H9 (cell line): Measurements from ENCODE around the gene PTPN22. TPM values are rescaled to one million over a fixed set of nuclear protein-coding genes. Genes with fewer than 3 reads are reported as not detected.

Experiments used
- DNase-seq: peaks from one replicate; pipeline ENCODE4 v3.0.0-alpha.2; 2017
- H2AFZ ChIP-seq: one replicate; pipeline ENCODE4 v1.6.1; 2013; ENCODE audit warnings: mild to moderate bottlenecking, low read length, control low read depth, moderate library complexity
- H2AK5ac ChIP-seq: 2 replicates; pipeline ENCODE4 v1.6.1; 2013; ENCODE audit warnings: low read length, control low read depth, mixed read lengths; ENCODE audit not compliant: insufficient read length
- H2BK120ac ChIP-seq: one replicate; pipeline ENCODE4 v1.6.1; 2013; ENCODE audit warnings: low read depth, mild to moderate bottlenecking, low read length, control low read depth, inconsistent platforms; ENCODE audit not compliant: poor library complexity, severe bottlenecking
- H2BK12ac ChIP-seq: 2 replicates; pipeline ENCODE4 v1.6.1; 2013; ENCODE audit warnings: low read length, control low read depth, mixed read lengths, low read depth; ENCODE audit not compliant: insufficient read length
- H2BK15ac ChIP-seq: 2 replicates; pipeline ENCODE4 v1.6.1; 2013; ENCODE audit warnings: low read depth, low read length, control low read depth
- H2BK20ac ChIP-seq: one replicate; pipeline ENCODE4 v1.6.1; 2013; ENCODE audit warnings: low read depth, mild to moderate bottlenecking, low read length, control low read depth, inconsistent platforms; ENCODE audit not compliant: poor library complexity, severe bottlenecking
- H2BK5ac ChIP-seq: 2 replicates; pipeline ENCODE4 v1.6.1; 2013; ENCODE audit warnings: low read length, control low read depth, mixed read lengths; ENCODE audit not compliant: insufficient read length
- H3K14ac ChIP-seq: 2 replicates; pipeline ENCODE4 v1.6.1; 2013; ENCODE audit warnings: low read length, control low read depth; ENCODE audit not compliant: insufficient read depth
- H3K18ac ChIP-seq: 2 replicates; pipeline ENCODE4 v1.6.1; 2013; ENCODE audit warnings: low read depth, mild to moderate bottlenecking, mixed read lengths, low read length, control low read depth; ENCODE audit not compliant: insufficient read length
- H3K23ac ChIP-seq: 2 replicates; pipeline ENCODE4 v1.6.1; 2013; ENCODE audit warnings: low read length, control low read depth, mixed read lengths, low read depth; ENCODE audit not compliant: insufficient read length
- H3K23me2 ChIP-seq: 2 replicates; pipeline ENCODE4 v1.6.1; 2013; ENCODE audit warnings: low read depth, mild to moderate bottlenecking, mixed read lengths, low read length, control low read depth; ENCODE audit not compliant: insufficient read length, poor library complexity, severe bottlenecking
- H3K27ac ChIP-seq: 2 replicates; pipeline ENCODE4 v1.5.1; 2013; ENCODE audit warnings: low read length, control low read depth, mixed read lengths, low read depth; ENCODE audit not compliant: insufficient read length
- H3K27me3 ChIP-seq: 2 replicates; pipeline ENCODE4 v1.6.1; 2013; ENCODE audit warnings: low read length, control low read depth, inconsistent platforms; ENCODE audit not compliant: insufficient read depth
- H3K4ac ChIP-seq: 2 replicates; pipeline ENCODE4 v1.6.1; 2013; ENCODE audit warnings: low read depth, mild to moderate bottlenecking, control low read depth, inconsistent platforms, low read length, moderate library complexity
- H3K4me1 ChIP-seq: 2 replicates; pipeline ENCODE4 v1.6.1; 2013; ENCODE audit warnings: low read length, control low read depth, inconsistent platforms; ENCODE audit not compliant: insufficient read depth
- H3K4me2 ChIP-seq: 2 replicates; pipeline ENCODE4 v1.6.1; 2013; ENCODE audit warnings: low read length, control low read depth, mixed read lengths; ENCODE audit not compliant: insufficient read length, insufficient read depth
- H3K56ac ChIP-seq: 2 replicates; pipeline ENCODE4 v1.6.1; 2013; ENCODE audit warnings: low read depth, mild to moderate bottlenecking, mixed read lengths, low read length, control low read depth; ENCODE audit not compliant: insufficient read length
- H3K79me1 ChIP-seq: 2 replicates; pipeline ENCODE4 v1.6.1; 2013; ENCODE audit warnings: low read depth, mild to moderate bottlenecking, moderate library complexity, low read length, control low read depth, inconsistent platforms; ENCODE audit not compliant: insufficient read depth, poor library complexity, severe bottlenecking
- H3K79me2 ChIP-seq: 2 replicates; pipeline ENCODE4 v1.6.1; 2013; ENCODE audit warnings: low read length, control low read depth, inconsistent platforms; ENCODE audit not compliant: insufficient read depth
- H3K9ac ChIP-seq: 2 replicates; pipeline ENCODE4 v1.6.1; 2013; ENCODE audit warnings: low read length, control low read depth, mixed read lengths; ENCODE audit not compliant: insufficient read length; ENCODE audit errors: extremely low read depth
- H3K9me3 ChIP-seq: one replicate; pipeline ENCODE4 v1.6.1; 2013; ENCODE audit warnings: low read depth, low read length, inconsistent platforms; ENCODE audit not compliant: control insufficient read depth
- H3T11ph ChIP-seq: one replicate; pipeline ENCODE4 v1.6.1; 2013; ENCODE audit warnings: mild to moderate bottlenecking, low read length, control low read depth, inconsistent platforms
- H4K20me1 ChIP-seq: one replicate; pipeline ENCODE4 v1.6.1; 2013; ENCODE audit not compliant: control insufficient read depth, insufficient read length, insufficient read depth
- H4K5ac ChIP-seq: 2 replicates; pipeline ENCODE4 v1.6.1; 2013; ENCODE audit warnings: low read depth, mild to moderate bottlenecking, mixed read lengths, low read length, control low read depth; ENCODE audit not compliant: insufficient read length
- H4K8ac ChIP-seq: replicated peaks from 2 replicates; pipeline ENCODE4 v1.6.1; 2013; ENCODE audit warnings: low read length, control low read depth, mixed read lengths, low read depth; ENCODE audit not compliant: insufficient read length
- H4K91ac ChIP-seq: 2 replicates; pipeline ENCODE4 v1.6.1; 2013; ENCODE audit warnings: low read depth, mild to moderate bottlenecking, moderate library complexity, mixed read lengths, low read length, control low read depth; ENCODE audit not compliant: insufficient read length
- H3K27ac Mint-ChIP-seq, 3 experiments: 2 replicates in 2 of 3; 3 replicates in 1 of 3; pipeline ENCODE4 v1.8.0; 2020 to 2021; ENCODE audit warnings: mixed read lengths in 3 of 3, mild to moderate bottlenecking in 1 of 3, moderate library complexity in 1 of 3
- H3K27me3 Mint-ChIP-seq: 2 replicates; pipeline ENCODE4 v1.8.0; 2021; ENCODE audit warnings: low read depth, mild to moderate bottlenecking, moderate library complexity, mixed read lengths
- H3K36me3 Mint-ChIP-seq, 3 experiments: 2 replicates in 2 of 3; 3 replicates in 1 of 3; pipeline ENCODE4 v1.8.0; 2020 to 2021; ENCODE audit warnings: low read depth in 3 of 3, mixed read lengths in 3 of 3; ENCODE audit not compliant: insufficient read depth in 1 of 3
- H3K4me1 Mint-ChIP-seq, 2 experiments: 2 replicates each; pipeline ENCODE4 v1.8.0; 2020; ENCODE audit warnings: mixed read lengths in 2 of 2
- H3K4me3 Mint-ChIP-seq, 2 experiments: 2 replicates in 1 of 2; 3 replicates in 1 of 2; pipeline ENCODE4 v1.8.0; 2020 to 2021; ENCODE audit warnings: mild to moderate bottlenecking in 2 of 2, mixed read lengths in 2 of 2, moderate library complexity in 1 of 2
- H3K9me3 Mint-ChIP-seq, 2 experiments: 2 replicates in 1 of 2; 3 replicates in 1 of 2; pipeline ENCODE4 v1.8.0; 2020; ENCODE audit warnings: mild to moderate bottlenecking in 2 of 2, mixed read lengths in 2 of 2, moderate library complexity in 1 of 2
- WGBS: extraction: QIAGEN DNeasy Blood & Tissue Kit; methylation state at CpG from one replicate; pipeline ENCODE4 v1.1.7; 2013; ENCODE audit warnings: missing lambda C conversion rate, low lambda C conversion rate, mixed read lengths; ENCODE audit not compliant: insufficient read length; ENCODE audit errors: extremely low coverage; 5-methylcytosine and 5-hydroxymethylcytosine counted together
- total RNA-seq: library from RNA; stranded (reverse); gene quantifications from 2 replicates; pipeline ENCODE4 v1.2.1, GENCODE V29; 2021
- TF ChIP-seq, protein P1 (sequence below): fragments of 200-600 bp; sonication (generic); conservative IDR thresholded peaks from 3 replicates; pipeline ENCODE4 v1.8.0; 2021; ENCODE audit warnings: antibody characterized with exemption, mild to moderate bottlenecking

Gene PTPN22
- total RNA-seq, 1 experiment from 2014 or later = not detected

DNA sequence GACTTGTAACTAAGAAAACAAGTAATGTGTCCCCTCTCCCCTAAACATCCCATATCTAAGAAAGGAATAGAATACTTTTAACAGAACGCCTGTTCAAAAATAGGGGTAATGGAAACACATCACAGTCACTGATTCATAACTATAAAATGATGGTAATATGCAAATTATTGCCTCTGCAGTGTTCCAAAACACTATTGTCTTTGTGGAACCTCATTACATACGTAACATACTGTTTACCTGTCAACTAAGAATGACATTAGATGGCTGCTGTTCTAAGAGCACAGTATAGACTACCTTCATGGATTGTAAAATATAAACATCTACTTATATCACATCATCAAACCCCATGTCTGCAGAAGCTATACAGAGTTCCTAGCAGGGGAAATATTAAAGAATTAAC is 19.3 kb upstream of the PTPN22 start:
- H2AFZ ChIP-seq = no peak overlapping the region
- no peak overlapping the region for H4K8ac ChIP-seq
- no peaks in the 10 kb centered on the region for H3K9me3 Mint-ChIP-seq
- H2BK20ac ChIP-seq = no peak overlapping the region
- H3K4ac ChIP-seq = no peak overlapping the region
- no peaks in the 10 kb centered on the region for H3K23me2 ChIP-seq
- no peak overlapping the region for H2AK5ac ChIP-seq
- no peaks in the 10 kb centered on the region for H3K9me3 ChIP-seq
- DNase-seq = no peak
- no peaks in the 10 kb centered on the region for H3K27me3 ChIP-seq
- H2BK5ac ChIP-seq = no peak overlapping the region
- H4K5ac ChIP-seq = no peak overlapping the region
- no peak overlapping the region for H3T11ph ChIP-seq
- H3K56ac ChIP-seq = no peak overlapping the region
- H3K79me1 ChIP-seq = no peaks in the 10 kb centered on the region
- WGBS = no CpG with 5 or more reads among the region's 2 CpGs
- H3K79me2 ChIP-seq = no peaks in the 10 kb centered on the region
- H3K4me3 Mint-ChIP-seq = no peak overlapping the region
- H3K18ac ChIP-seq = no peak overlapping the region
- TF ChIP-seq, protein P1, sequence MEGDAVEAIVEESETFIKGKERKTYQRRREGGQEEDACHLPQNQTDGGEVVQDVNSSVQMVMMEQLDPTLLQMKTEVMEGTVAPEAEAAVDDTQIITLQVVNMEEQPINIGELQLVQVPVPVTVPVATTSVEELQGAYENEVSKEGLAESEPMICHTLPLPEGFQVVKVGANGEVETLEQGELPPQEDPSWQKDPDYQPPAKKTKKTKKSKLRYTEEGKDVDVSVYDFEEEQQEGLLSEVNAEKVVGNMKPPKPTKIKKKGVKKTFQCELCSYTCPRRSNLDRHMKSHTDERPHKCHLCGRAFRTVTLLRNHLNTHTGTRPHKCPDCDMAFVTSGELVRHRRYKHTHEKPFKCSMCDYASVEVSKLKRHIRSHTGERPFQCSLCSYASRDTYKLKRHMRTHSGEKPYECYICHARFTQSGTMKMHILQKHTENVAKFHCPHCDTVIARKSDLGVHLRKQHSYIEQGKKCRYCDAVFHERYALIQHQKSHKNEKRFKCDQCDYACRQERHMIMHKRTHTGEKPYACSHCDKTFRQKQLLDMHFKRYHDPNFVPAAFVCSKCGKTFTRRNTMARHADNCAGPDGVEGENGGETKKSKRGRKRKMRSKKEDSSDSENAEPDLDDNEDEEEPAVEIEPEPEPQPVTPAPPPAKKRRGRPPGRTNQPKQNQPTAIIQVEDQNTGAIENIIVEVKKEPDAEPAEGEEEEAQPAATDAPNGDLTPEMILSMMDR = no peak
- H3K23ac ChIP-seq = no peak overlapping the region
- H4K20me1 ChIP-seq = no peaks in the 10 kb centered on the region
- H2BK12ac ChIP-seq = no peak overlapping the region
- H3K36me3 Mint-ChIP-seq = peaks cover 0 to 3% (median 2%) of the 10 kb centered on the region in 3 experiments; a peak in 3 of 7 replicates
- no peak overlapping the region for H3K14ac ChIP-seq
- no peak overlapping the region for H2BK120ac ChIP-seq
- no peaks in the 10 kb centered on the region for H3K27me3 Mint-ChIP-seq
- no peak overlapping the region for H3K9ac ChIP-seq
- no peaks in the 10 kb centered on the region for H3K4me1 Mint-ChIP-seq
- no peak overlapping the region for H3K27ac ChIP-seq
- H3K4me2 ChIP-seq = no peak overlapping the region
- H3K27ac Mint-ChIP-seq = no peak overlapping the region
- H4K91ac ChIP-seq = no peak overlapping the region
- H2BK15ac ChIP-seq = no peak overlapping the region
- no peaks in the 10 kb centered on the region for H3K4me1 ChIP-seq
